Esophagus squamous epithelium (tissue), 4 donors: ENCODE results near the gene ADGRB3.

Experiments used
- POLR2A ChIP-seq, 4 donors: fragments of 450-650 bp; IDR thresholded peaks; one replicate each; pipeline ENCODE4 v1.6.1; 2017; ENCODE audit warnings: antibody characterized with exemption in 4 of 4, mild to moderate bottlenecking in 4 of 4, moderate library complexity in 3 of 4
- TF ChIP-seq, protein P1 (sequence below), 6 experiments: fragments of 450-650 bp in 4 of 6; fragments of 200-600 bp in 2 of 6; sonication (generic) in 2 of 6; IDR thresholded peaks; one replicate each; pipeline ENCODE4 v1.5.1; 2016 to 2019; ENCODE audit warnings: antibody characterized with exemption in 6 of 6, mild to moderate bottlenecking in 4 of 6, moderate library complexity in 4 of 6

DNA sequence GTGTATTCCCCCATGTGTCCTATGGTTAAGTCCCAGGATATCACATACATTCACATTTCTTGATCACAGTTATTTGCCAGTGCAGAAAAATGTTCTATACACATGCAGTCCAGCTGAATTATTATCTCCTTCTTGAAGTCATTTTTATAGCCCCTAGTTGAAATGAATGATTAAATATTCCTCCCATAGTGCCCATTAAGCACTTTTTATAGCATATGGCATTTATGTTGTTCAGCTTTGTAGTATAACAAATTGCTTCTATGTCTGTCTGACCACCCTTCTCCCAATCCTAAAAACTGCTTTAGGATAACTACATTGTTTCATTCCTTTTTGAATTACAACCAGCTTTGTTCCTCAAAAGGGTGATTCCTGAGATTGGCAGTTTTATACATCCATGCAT lies 123.5 kb downstream of the ADGRB3 start:
- TF ChIP-seq, protein P1, sequence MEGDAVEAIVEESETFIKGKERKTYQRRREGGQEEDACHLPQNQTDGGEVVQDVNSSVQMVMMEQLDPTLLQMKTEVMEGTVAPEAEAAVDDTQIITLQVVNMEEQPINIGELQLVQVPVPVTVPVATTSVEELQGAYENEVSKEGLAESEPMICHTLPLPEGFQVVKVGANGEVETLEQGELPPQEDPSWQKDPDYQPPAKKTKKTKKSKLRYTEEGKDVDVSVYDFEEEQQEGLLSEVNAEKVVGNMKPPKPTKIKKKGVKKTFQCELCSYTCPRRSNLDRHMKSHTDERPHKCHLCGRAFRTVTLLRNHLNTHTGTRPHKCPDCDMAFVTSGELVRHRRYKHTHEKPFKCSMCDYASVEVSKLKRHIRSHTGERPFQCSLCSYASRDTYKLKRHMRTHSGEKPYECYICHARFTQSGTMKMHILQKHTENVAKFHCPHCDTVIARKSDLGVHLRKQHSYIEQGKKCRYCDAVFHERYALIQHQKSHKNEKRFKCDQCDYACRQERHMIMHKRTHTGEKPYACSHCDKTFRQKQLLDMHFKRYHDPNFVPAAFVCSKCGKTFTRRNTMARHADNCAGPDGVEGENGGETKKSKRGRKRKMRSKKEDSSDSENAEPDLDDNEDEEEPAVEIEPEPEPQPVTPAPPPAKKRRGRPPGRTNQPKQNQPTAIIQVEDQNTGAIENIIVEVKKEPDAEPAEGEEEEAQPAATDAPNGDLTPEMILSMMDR (IDR thresholded peaks at IDR 0.05): no peak
- TF ChIP-seq POLR2A (IDR thresholded peaks at IDR 0.05): no peak
